ENCODE results near the gene GPANK1. TPM values are rescaled to one million over a fixed set of nuclear protein-coding genes. Genes with fewer than 3 reads are reported as not detected.

The GPANK1 gene
- total RNA-seq, 1 experiment from 2014 or later = 29.1 TPM

- TF ChIP-seq E2F5 (CRISPR knock-in tag; IDR thresholded peaks at IDR 0.05) = no peak
- no peak for TF ChIP-seq ELF4 (CRISPR knock-in tag; IDR thresholded peaks at IDR 0.05; ENCODE audit: low read depth)
- no peak for TF ChIP-seq RORB (CRISPR knock-in tag; IDR thresholded peaks at IDR 0.05)
- TF ChIP-seq MAX (CRISPR knock-in tag; IDR thresholded peaks at IDR 0.05) = no peak
- no peak for TF ChIP-seq MLX (CRISPR knock-in tag; IDR thresholded peaks at IDR 0.05)
- TF ChIP-seq E2F4 (CRISPR knock-in tag; IDR thresholded peaks at IDR 0.05; ENCODE audit: borderline replicate concordance, low read depth) = no peak
- TF ChIP-seq JAZF1 (CRISPR knock-in tag; IDR thresholded peaks at IDR 0.05) = no peak
- no peak for TF ChIP-seq GTF2I (CRISPR knock-in tag; conservative IDR thresholded peaks at IDR 0.05)
- TF ChIP-seq IRF1 (CRISPR knock-in tag; IDR thresholded peaks at IDR 0.05) = no peak
- TF ChIP-seq ATF2 (CRISPR knock-in tag; IDR thresholded peaks at IDR 0.05; ENCODE audit: borderline replicate concordance, low read depth) = no peak
- no peak for TF ChIP-seq FOXP1 (CRISPR knock-in tag; IDR thresholded peaks at IDR 0.05; ENCODE audit: borderline replicate concordance)
- TF ChIP-seq HMGXB4 (CRISPR knock-in tag; IDR thresholded peaks at IDR 0.05) = no peak
- no peak for TF ChIP-seq SMAD4 (CRISPR knock-in tag; IDR thresholded peaks at IDR 0.05)
- TF ChIP-seq SOX15 (CRISPR knock-in tag; IDR thresholded peaks at IDR 0.05) = no peak
- no peak overlapping the region for H3K4me3 Mint-ChIP-seq
- no peak for ATAC-seq
- CTCF ChIA-PET = interaction anchor here (1.4 kb wide), 1 partner anchor 82 kb away, joined by 4 read pairs; no protein-coding TSS in a partner anchor
- no peaks in the 10 kb centered on the region; the same call in 1 of the 2 replicates for H3K27me3 Mint-ChIP-seq (ENCODE audit: low read depth)
- H3K36me3 Mint-ChIP-seq = peaks cover 86% of the 10 kb centered on the region
- no peaks in the 10 kb centered on the region for H3K4me1 Mint-ChIP-seq
- POLR2A ChIA-PET = interaction anchor here (0.6 kb wide), 1 partner anchor 18 kb away, joined by 4 read pairs; no protein-coding TSS in a partner anchor
- no peak for DNase-seq (ENCODE audit: low spot score)
- no peak overlapping the region for H3K27ac Mint-ChIP-seq
- no peaks in the 10 kb centered on the region for H3K9me3 Mint-ChIP-seq
These were observed 31.4 kb downstream of the GPANK1 start for GRCh38 chr6:31633447-31633846.

GRCh38 chr6:31632279-31632946 is 32.4 kb downstream of the GPANK1 start:
- CTCF ChIA-PET = no interaction called here
- POLR2A ChIA-PET = interaction anchor here (0.6 kb wide), 1 partner anchor 19 kb away, joined by 4 read pairs; no protein-coding TSS in a partner anchor
- Mint-ChIP-seq H3K27ac (peak overlapping the region; percentile 82), H3K36me3 (peaks cover 92% of the 10 kb centered on the region), H3K4me1 (no peaks in the 10 kb centered on the region), H3K4me3 (no peak overlapping the region), H3K9me3 (no peaks in the 10 kb centered on the region), H3K27me3 (ENCODE audit: low read depth) (no peaks in the 10 kb centered on the region; the same call in 1 of the 2 replicates)
- no peak for ATAC-seq
- DNase-seq (ENCODE audit: low spot score) = no peak
- TF ChIP-seq ZNF425 (CRISPR knock-in tag; conservative IDR thresholded peaks at IDR 0.05) (no peak), FOXP1 (CRISPR knock-in tag; IDR thresholded peaks at IDR 0.05; ENCODE audit: borderline replicate concordance) (peak; percentile 38; the same call in 1 of the 2 replicates), FOXK1 (CRISPR knock-in tag; IDR thresholded peaks at IDR 0.05) (0 out of 2 replicates have a peak, but pooled peaks have one; percentile 32), NFYB (CRISPR knock-in tag; conservative IDR thresholded peaks at IDR 0.05; ENCODE audit: low read depth) (no peak), CREB1 (CRISPR knock-in tag; IDR thresholded peaks at IDR 0.05) (no peak), JUN (CRISPR knock-in tag; IDR thresholded peaks at IDR 0.05) (no peak), HMGXB4 (CRISPR knock-in tag; IDR thresholded peaks at IDR 0.05) (no peak), ZNF138 (CRISPR knock-in tag; conservative IDR thresholded peaks at IDR 0.05) (no peak), ESRRA (CRISPR knock-in tag; IDR thresholded peaks at IDR 0.05; ENCODE audit: borderline replicate concordance) (no peak), FOXJ3 (CRISPR knock-in tag; IDR thresholded peaks at IDR 0.05; ENCODE audit: borderline replicate concordance) (no peak), ZNF416 (CRISPR knock-in tag; IDR thresholded peaks at IDR 0.05) (no peak)

Measured in WTC11 (cell line).